Epithelial cell of prostate (primary cell): ENCODE results near the gene NEK7.
"Not testable (repeated sequence)": the region's sequence is repeated elsewhere in the genome, so short reads cannot be mapped to it uniquely, and the experiment has no call there.

Source experiments
- DNase-seq: peaks from one replicate; pipeline ENCODE4 v3.0.0-alpha.2; 2011; ENCODE audit warnings: low read depth, low spot score
- H3K27ac ChIP-seq: fragments of 450-650 bp; 2 replicates; pipeline ENCODE4 v1.5.1; 2017; ENCODE audit warnings: mild to moderate bottlenecking

The NEK7 gene

GRCh38 chr1:198156745-198157240 is at the start of gene NEK7:
Gene NEK7, plus strand, starts transcription at chr1:198156998. Its CDS starts 75,583 bp downstream, at chr1:198232581.
- peak; percentile 51 for DNase-seq
- peak within 1 kb of the TSS; percentile 92 for H3K27ac ChIP-seq

GRCh38 chr1:198107091-198107501 is 49.7 kb upstream of the NEK7 start:
- peak overlapping the region; percentile 31 for H3K27ac ChIP-seq
- DNase-seq = peak; percentile 64

DNA sequence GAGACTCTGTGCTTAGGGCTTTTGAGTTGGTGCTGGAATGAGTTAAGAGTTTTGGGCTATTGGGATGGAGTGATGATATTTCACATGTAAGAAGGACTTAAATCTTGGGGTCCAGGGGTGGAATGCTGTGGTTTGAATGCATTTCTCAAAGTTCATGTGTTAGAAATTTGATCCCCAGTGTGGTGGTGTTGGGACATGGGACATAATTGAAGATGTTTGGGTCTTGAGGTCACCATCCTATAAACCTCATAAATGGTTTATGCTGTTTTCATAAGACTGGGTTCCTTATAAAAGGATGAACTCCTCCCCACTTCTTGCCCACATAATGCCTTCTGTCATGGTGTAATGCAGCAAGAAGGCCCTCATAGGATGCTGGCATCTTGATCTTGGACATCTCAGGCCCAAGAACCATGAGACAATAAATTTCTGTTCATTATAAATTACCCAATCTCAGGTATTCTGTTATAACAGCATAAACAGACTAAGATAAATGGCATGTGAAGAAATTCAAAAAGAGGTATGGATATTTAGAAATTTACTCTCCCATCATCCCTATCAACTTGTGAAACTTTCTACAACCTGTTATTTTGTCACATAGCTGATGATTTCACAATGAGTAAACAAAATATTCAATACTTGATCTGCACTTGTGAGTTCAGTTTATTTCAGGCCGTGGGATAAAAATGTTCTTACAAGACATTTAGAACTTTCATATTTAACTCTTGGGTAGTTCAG is 48.0 kb upstream of the NEK7 start:
- no peak overlapping the region for H3K27ac ChIP-seq
- DNase-seq = no peak

GRCh38 chr1:198109371-198109715 is 47.5 kb upstream of the NEK7 start:
- no peak overlapping the region for H3K27ac ChIP-seq
- DNase-seq = no peak

- DNase-seq = no peak
Observed at GRCh38 chr1:198113342-198113750, 43.5 kb upstream of the NEK7 start.

DNA sequence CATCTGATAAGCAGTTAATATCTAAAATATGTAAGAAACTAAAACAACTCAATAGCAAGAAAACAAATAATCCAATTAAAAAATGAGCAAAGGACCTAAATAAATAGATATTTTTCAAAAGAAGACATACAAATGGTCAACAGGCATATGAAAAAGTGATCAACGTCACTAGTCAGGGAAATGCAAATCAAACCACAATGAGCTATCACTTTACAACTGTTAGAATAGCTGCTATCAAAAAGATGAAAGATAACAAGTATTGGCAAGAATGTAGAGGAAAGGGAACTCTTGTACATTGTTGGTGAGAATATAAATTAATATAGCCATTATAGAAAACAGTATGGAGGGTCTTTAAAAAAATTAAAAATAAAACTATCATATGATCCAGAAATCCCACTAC is 40.7 kb upstream of the NEK7 start:
- DNase-seq = no peak
- no peak overlapping the region for H3K27ac ChIP-seq

More at GRCh38 chr1:198113342-198113750, 43.5 kb upstream of the NEK7 start:
- no peak overlapping the region for H3K27ac ChIP-seq

DNA sequence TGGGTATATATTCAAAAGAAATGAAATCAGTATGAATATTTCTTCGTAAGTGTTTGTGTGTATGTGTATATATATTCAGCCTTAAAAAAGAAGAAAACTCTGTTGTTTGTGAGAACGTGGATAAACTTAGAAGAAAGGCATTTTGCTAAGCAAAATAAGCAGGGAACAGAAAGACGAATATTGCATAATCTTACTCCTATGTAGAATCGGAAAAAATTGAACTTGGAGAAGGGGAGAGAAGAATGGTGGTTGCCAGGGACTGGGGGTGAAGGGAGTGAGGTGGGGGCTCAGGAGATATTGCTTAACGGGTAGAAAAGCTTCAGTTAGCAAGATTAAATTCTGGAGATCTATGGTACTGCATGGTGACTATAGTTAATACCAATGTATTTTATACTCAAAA is 40.3 kb upstream of the NEK7 start:
- H3K27ac ChIP-seq = no peak overlapping the region
- no peak for DNase-seq

- no peak for DNase-seq
- H3K27ac ChIP-seq = no peak overlapping the region
Observed at GRCh38 chr1:198117267-198117666, 39.5 kb upstream of the NEK7 start.

- H3K27ac ChIP-seq = no peak overlapping the region
Observed at GRCh38 chr1:198118134-198118533, 38.7 kb upstream of the NEK7 start.

GRCh38 chr1:198119906-198120305 is 36.9 kb upstream of the NEK7 start:
- peak overlapping the region; percentile 79 for H3K27ac ChIP-seq

More at GRCh38 chr1:198118134-198118533, 38.7 kb upstream of the NEK7 start:
- peak; percentile 34 for DNase-seq

DNA sequence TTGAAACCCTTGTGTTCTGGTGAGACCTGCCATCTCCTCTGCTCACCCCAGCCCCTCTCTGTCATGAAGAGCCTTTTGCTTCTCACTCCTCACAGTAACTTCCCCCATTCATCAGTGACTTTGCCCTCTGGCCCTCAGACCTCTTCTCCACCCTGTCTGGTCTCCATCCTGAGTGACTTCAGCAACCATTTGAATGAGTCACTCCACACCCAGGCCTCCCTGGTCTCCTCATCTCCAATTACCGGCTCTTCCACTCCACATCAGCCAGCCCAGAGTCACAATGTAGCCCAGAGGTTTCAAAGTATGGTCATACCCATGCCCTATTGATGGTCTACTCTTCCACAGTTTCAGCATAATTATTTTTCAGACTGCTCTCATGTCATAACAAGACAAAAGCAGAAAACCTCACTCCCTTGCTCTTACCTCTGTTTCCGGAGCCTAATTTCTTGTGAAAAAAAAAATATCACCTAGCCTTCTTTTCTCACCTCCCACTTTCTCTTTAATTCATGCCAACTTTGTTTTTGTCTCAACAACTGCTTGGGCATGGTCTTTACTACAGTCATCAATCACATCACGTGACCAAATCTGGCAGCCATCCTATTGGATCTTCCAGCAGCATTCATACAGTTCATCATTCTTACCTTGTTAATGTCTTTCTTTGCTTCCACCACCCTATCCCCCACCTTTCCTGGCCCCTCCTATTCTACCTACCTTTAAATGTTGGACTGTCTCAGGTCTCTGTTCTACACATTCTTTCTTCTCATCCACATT is 35.6 kb upstream of the NEK7 start:
- DNase-seq = peak; percentile 86
- H3K27ac ChIP-seq = peak overlapping the region; percentile 79

More at GRCh38 chr1:198119906-198120305, 36.9 kb upstream of the NEK7 start:
- DNase-seq = no peak

GRCh38 chr1:198122693-198123092 is 34.1 kb upstream of the NEK7 start:
- peak overlapping the region; percentile 79 for H3K27ac ChIP-seq
- DNase-seq = no peak

- H3K27ac ChIP-seq = peak overlapping the region; percentile 79
- no peak for DNase-seq
Observed at GRCh38 chr1:198123133-198123532, 33.7 kb upstream of the NEK7 start.

DNA sequence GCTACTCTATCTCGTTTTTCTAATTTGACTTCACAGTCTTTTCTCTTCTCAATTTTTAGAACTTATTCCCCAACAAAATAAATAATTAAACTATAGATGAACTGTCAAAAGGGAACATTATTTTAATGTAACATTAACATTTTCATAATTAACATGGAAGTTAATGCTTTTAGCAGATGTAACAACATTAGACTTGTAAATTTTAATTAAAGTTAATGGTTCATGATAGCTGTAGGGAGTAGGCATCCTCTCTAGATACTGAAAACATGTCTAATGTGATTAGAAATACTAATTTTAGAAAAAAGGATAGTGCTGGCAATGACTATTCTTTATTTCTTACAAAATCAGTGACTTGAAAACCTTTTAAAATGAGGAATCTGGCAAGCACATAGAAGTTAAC is 32.1 kb upstream of the NEK7 start:
- no peak for DNase-seq
- no peak overlapping the region for H3K27ac ChIP-seq

DNA sequence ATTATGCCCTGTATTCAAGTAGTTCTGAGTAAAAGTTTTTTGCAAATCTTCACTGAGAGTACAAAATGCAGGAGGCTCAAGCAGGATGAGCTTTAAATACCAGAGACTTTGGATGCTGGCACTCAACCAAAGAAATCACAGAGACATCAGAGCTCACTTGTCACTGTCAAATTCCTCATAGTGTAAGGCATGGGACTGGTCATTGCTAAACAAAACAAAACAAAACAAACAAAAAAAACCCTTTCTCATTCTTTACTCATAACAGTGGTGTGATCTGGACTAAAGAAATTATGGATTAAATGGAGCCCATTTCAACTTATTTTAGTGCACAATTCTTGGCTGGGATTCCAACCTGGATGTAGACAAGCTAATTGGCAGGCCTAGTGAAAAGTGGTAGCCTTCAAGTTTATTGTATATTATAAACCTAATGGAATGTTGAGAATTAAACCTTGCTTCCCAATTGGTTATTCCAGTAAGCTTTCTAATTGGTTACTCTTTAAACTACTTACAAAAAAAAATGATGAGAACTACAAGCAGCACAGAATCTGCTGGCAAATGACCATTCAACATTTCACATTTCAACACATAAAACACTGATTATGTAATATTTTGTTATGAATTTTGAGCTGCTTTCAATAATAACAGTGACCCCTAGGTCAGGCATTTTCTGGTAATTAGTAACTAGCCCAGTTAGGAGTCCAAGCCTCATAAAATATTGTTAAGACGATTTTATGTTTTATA is 30.6 kb upstream of the NEK7 start:
- H3K27ac ChIP-seq = no peak overlapping the region

GRCh38 chr1:198128533-198128932 is 28.3 kb upstream of the NEK7 start:
- no peak overlapping the region for H3K27ac ChIP-seq
- no peak for DNase-seq

More for the DNA sequence above, 30.6 kb upstream of the NEK7 start:
- no peak for DNase-seq

DNA sequence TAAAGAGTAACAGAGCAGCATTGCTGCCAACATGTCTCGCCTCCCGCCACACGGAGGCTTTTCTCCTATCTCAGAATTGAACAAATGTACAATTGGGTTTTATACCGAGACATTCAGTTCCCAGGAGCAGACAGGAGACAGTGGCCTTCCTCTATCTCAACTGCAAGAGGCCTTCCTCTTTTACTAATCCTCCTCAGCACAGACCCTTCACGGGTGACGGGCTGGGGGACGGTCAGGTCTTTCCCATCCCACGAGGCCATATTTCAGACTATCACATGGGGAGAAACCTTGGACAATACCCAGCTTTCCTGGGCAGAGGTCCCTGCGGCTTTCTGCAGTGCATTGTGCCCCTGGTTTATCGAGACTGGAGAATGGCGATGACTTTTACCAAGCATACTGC is 26.7 kb upstream of the NEK7 start:
- not testable (repeated sequence) for DNase-seq, H3K27ac ChIP-seq

DNA sequence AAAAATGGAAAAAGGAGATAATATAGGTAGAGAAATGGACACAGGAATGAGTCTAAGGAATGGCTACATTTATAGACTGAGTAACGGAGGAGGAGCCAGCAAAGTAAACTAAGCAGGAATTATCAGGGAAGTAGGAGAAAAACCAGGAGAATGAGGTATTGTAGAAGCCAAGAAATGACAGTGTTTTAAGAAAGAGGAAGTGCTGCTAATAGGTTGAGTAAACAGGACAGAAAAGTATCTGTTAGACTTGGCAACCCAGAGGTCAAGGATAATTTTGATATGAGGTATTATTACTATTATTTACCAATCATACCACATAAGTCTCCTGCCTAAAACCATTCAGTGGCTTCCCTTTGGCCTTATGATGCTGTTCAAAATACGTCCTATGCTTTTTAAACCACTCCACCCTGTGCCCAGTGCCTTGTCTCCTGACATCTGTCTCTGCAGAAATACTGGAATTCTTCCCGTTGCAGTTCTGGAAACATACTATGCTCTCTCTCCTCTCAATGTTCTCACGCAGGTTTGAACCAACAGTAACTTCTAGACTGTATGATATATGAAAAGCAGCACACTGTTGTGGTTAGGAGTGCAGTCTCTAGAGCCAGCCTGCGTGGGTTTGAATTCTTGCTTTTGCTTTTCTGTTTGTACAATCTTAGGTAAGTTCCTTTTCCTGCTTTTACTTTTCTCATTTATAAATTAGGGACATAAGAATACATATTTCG is 24.6 kb upstream of the NEK7 start:
- no peak overlapping the region for H3K27ac ChIP-seq
- DNase-seq = no peak

DNA sequence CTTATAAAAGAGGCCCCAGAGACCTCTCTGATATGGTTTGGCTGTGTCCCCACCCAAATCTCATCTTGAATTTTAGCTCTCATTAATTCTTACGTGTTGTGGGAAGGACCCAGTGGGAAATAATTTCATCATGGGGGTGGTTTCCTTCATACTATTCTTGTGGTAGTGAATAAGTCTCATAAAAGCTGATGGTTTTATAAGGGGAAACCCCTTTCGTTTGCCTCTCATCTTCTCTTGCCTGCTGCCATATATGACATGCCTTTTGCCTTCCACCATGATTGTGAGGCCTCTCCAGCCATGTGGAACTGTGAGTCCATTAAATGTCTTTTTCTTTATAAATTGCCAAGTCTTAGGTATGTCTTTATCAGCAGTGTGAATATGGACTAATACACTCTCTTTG is 22.5 kb upstream of the NEK7 start:
- no peak for DNase-seq
- H3K27ac ChIP-seq = no peak overlapping the region

DNA sequence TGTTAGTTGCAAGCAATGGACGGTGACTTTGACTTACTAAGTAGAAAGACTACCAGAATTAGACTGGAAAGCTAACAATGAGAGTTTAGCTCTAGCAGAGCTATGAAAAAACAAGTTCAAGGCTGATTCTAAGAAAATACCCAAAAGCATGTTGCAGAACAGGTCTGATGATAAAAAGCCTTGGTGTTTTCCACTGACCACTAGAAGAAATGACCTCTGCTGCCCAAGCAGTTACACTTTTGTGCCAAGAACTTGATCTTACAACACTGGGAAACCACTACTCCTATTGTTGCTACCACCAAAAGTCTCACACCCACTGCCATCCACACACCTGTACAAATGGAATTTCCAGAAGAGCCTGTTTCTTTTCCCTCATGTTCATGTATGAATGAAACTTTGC is 21.4 kb upstream of the NEK7 start:
- DNase-seq = no peak
- H3K27ac ChIP-seq = no peak overlapping the region
